Brain pericyte (primary cell): ENCODE data around the gene MRPL49.

Experiments used
- DNase-seq: peaks from one replicate; pipeline ENCODE4 v3.0.0-alpha.2; 2012; ENCODE audit warnings: low read depth, low spot score

MRPL49 gene

GRCh38 chr11:65121865-65122696, at the start of gene MRPL49, which contains the start of gene FAU:
TSS of gene MRPL49 (plus strand) at chr11:65122321. CDS start at chr11:65122347, 26 bp downstream.
TSS of gene FAU (minus strand) at chr11:65122134. CDS start at chr11:65121813, 321 bp downstream.
- DNase-seq = peak; percentile 90

- DNase-seq = no peak
Observed at GRCh38 chr11:65072631-65072966, 49.5 kb upstream of the MRPL49 start.

- no peak for DNase-seq
Observed at GRCh38 chr11:65077451-65077850, 44.7 kb upstream of the MRPL49 start.

- DNase-seq = no peak
Observed at GRCh38 chr11:65078151-65078550, 44.0 kb upstream of the MRPL49 start.

- no peak for DNase-seq
Observed at GRCh38 chr11:65078786-65079342, 43.3 kb upstream of the MRPL49 start.

GRCh38 chr11:65083134-65083833, 38.8 kb upstream of the MRPL49 start:
- no peak for DNase-seq

- peak; percentile 80 for DNase-seq
Observed at GRCh38 chr11:65083834-65084597, 38.1 kb upstream of the MRPL49 start, which contains the start of the genes CDCA5 and ZFPL1. TSS of gene CDCA5 (minus strand) at chr11:65084040. CDS start at chr11:65083978, 62 bp downstream. TSS of gene ZFPL1 (plus strand) at chr11:65084222. CDS start at chr11:65084699, 477 bp downstream.

- DNase-seq = no peak
Observed at GRCh38 chr11:65084598-65085375, 37.3 kb upstream of the MRPL49 start.

GRCh38 chr11:65085446-65085845, 36.7 kb upstream of the MRPL49 start:
- DNase-seq = no peak

- no peak for DNase-seq
Observed at GRCh38 chr11:65086809-65087208, 35.3 kb upstream of the MRPL49 start.

GRCh38 chr11:65087216-65087615, 34.9 kb upstream of the MRPL49 start:
- no peak for DNase-seq

- no peak for DNase-seq
Observed at GRCh38 chr11:65087827-65088226, 34.3 kb upstream of the MRPL49 start.

GRCh38 chr11:65089621-65090020, 32.5 kb upstream of the MRPL49 start:
- no peak for DNase-seq

- no peak for DNase-seq
Observed at GRCh38 chr11:65090628-65091027, 31.5 kb upstream of the MRPL49 start.

GRCh38 chr11:65095427-65095826, 26.7 kb upstream of the MRPL49 start:
- no peak for DNase-seq

- DNase-seq = peak; percentile 61
Observed at GRCh38 chr11:65095974-65096806, 25.9 kb upstream of the MRPL49 start, which contains the start of gene VPS51. TSS of gene VPS51 (plus strand) at chr11:65096214. CDS start at chr11:65096251, 37 bp downstream.

GRCh38 chr11:65096926-65097325, 25.2 kb upstream of the MRPL49 start:
- no peak for DNase-seq

- DNase-seq = no peak
Observed at GRCh38 chr11:65100674-65101350, 21.3 kb upstream of the MRPL49 start.
